Choroid plexus epithelial cell (primary cell): ENCODE measurements around the gene CACNA1H.
A peak's percentile ranks its signal among the peaks of the same experiment; 100 is the strongest.

Source experiments
- DNase-seq: peaks from one replicate; pipeline ENCODE4 v3.0.0-alpha.2; 2010; ENCODE audit warnings: low read depth
- H3K4me3 ChIP-seq: 2 replicates; pipeline ENCODE4 v1.5.1; 2011; ENCODE audit warnings: low read depth, mild to moderate bottlenecking, control low read depth, low read length, moderate library complexity
- TF ChIP-seq, protein P1 (sequence below): conservative IDR thresholded peaks from 2 replicates; pipeline ENCODE4 v1.5.1; 2011; ENCODE audit warnings: low read depth, mild to moderate bottlenecking, control low read depth, inconsistent platforms, low read length, moderate library complexity

CACNA1H gene

GRCh38 chr16:1156983-1157638 lies 4.2 kb downstream of the CACNA1H start:
- TF ChIP-seq, protein P1, sequence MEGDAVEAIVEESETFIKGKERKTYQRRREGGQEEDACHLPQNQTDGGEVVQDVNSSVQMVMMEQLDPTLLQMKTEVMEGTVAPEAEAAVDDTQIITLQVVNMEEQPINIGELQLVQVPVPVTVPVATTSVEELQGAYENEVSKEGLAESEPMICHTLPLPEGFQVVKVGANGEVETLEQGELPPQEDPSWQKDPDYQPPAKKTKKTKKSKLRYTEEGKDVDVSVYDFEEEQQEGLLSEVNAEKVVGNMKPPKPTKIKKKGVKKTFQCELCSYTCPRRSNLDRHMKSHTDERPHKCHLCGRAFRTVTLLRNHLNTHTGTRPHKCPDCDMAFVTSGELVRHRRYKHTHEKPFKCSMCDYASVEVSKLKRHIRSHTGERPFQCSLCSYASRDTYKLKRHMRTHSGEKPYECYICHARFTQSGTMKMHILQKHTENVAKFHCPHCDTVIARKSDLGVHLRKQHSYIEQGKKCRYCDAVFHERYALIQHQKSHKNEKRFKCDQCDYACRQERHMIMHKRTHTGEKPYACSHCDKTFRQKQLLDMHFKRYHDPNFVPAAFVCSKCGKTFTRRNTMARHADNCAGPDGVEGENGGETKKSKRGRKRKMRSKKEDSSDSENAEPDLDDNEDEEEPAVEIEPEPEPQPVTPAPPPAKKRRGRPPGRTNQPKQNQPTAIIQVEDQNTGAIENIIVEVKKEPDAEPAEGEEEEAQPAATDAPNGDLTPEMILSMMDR, result no peak
- H3K4me3 ChIP-seq, result no peak overlapping the region
- no peak for DNase-seq

DNA sequence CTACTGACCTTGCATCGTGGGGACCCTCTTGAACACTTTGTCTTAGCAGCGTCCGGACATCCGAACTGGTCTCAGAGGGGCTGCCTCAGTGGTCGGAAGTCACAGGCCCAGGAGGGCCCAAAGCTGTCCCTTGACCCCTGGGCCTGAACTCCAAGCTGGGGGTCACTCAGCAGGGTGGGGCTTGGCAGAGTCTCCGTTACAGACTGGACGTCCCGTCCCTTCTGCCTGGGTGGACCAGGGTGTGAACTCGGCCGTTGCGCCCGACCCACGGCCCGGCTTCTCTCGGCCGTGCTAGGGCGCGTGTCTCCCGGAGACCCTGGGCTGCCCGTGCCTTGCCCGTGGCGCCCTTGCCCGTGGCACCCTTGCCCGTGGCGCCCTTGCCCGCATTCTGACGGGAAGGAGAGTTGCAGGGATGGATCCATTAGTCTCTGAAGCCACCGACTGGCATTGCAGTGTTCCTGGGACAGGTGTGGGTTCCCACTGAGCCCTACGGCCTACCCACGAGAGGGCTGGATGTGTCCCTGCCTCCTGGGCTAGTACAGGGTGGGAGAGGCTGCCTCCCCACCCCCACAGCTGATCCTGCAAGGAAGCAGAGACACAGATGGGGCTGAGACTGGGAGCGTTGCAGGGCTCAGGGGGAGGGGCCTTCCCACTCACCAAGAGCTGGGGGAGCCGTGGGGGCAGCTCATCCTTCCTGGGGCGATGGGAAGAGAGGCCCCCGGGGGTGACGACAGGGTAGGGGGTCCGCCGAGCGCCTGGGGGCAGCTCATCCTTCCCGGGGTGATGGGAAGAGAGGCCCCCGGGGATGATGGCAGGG lies 4.9 kb downstream of the CACNA1H start:
- H3K4me3 ChIP-seq, result no peak overlapping the region
- TF ChIP-seq, protein P1, result no peak
- DNase-seq, result no peak

GRCh38 chr16:1158456-1159324 lies 5.8 kb downstream of the CACNA1H start:
- DNase-seq, result no peak
- TF ChIP-seq, protein P1, result no peak
- no peak overlapping the region for H3K4me3 ChIP-seq

- TF ChIP-seq, protein P1, result no peak
These were observed 6.5 kb downstream of the CACNA1H start for GRCh38 chr16:1159325-1159972.

DNA sequence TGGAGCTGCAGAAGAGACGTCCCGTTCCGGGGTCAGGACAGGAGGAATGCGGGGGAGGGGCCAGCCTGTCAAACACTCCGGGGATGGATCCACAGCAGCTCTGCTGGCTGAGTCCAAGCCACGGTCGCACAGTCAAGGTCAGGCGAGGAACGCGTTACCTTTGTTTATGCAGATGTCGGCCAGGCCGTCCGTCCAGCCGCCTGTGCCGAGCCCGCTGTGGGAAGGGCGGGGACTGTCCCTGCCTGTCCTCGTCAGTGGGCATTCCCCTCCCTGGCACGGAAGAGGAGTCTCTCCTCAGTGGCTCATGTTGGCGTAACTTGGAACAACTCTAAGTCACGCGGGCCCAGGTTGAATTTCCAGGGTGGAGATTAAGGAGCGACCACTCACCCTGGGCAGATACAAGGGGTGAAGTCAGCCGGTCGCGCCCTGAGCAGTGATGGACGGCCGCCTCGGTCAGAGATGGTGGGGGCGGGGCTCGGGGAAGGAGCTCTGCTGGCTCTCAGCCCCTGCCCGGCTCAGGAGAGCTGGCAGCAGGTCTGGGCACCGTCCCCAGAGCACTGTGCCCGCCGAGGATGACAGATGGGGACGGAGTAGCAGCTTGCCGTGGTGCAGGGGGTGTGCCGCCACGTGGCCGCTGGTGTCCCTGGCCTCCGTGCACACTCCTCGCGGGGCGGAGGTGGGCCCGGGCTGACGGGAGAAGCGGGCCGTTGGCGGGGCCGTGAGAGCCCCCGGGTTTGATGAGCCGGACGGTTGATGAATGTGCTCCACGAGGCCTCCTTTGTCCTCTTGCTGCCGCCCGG lies 7.3 kb downstream of the CACNA1H start:
- H3K4me3 ChIP-seq, result no peak overlapping the region
- DNase-seq, result peak; percentile 6

More at GRCh38 chr16:1159325-1159972, 6.5 kb downstream of the CACNA1H start:
- no peak for DNase-seq
- H3K4me3 ChIP-seq, result no peak overlapping the region

More for the DNA sequence above, 7.3 kb downstream of the CACNA1H start:
- TF ChIP-seq, protein P1, result no peak
